Fibroblast of pulmonary artery (primary cell): ENCODE data around the gene MPRIP.

Experiments used
- DNase-seq: peaks from one replicate; pipeline ENCODE4 v3.0.0-alpha.2; 2010; ENCODE audit warnings: low read depth
- H3K4me3 ChIP-seq: replicated peaks from 2 replicates; pipeline ENCODE4 v1.5.1; 2011; ENCODE audit warnings: low read depth, mild to moderate bottlenecking, control low read depth, low read length, moderate library complexity
- CTCF ChIP-seq: IDR thresholded peaks from 2 replicates; pipeline ENCODE4 v1.5.1; 2011; ENCODE audit warnings: mild to moderate bottlenecking, control low read depth, low read length, inconsistent platforms; ENCODE audit errors: missing control alignments

MPRIP gene

GRCh38 chr17:17227608-17228520 lies 185.6 kb downstream of the MPRIP start:
- no peak for TF ChIP-seq CTCF
- no peak overlapping the region for H3K4me3 ChIP-seq
- DNase-seq = no peak

- no peak for DNase-seq
- H3K4me3 ChIP-seq = no peak overlapping the region
- no peak for TF ChIP-seq CTCF
Measured at GRCh38 chr17:17228521-17229279, 186.4 kb downstream of the MPRIP start.

GRCh38 chr17:17229416-17230384 lies 187.4 kb downstream of the MPRIP start:
- DNase-seq = no peak
- TF ChIP-seq CTCF = no peak
- no peak overlapping the region for H3K4me3 ChIP-seq

- DNase-seq = no peak
- no peak overlapping the region for H3K4me3 ChIP-seq
- no peak for TF ChIP-seq CTCF
Measured at GRCh38 chr17:17231621-17232302, 189.5 kb downstream of the MPRIP start.

- no peak for DNase-seq
- TF ChIP-seq CTCF = no peak
- H3K4me3 ChIP-seq = no peak overlapping the region
Measured at GRCh38 chr17:17232303-17232621, 190.0 kb downstream of the MPRIP start.
